Stimulated activated CD8-positive, alpha-beta memory T cell treated with anti-CD3 and anti-CD28 coated beads, Interleukin-15, amount 100 ng/mL, for 24 hours (primary cell): ENCODE results near the gene BBS7.

Source experiments
- DNase-seq: peaks from one replicate; pipeline ENCODE4 v3.0.0-alpha.2; 2020; ENCODE audit warnings: low read depth

Gene BBS7

GRCh38 chr4:121869841-121870822, at the start of gene BBS7:
BBS7 (minus strand) TSS chr4:121870474; CDS start chr4:121870313, 161 bp downstream.
- DNase-seq: peak; percentile 85

- no peak for DNase-seq
Observed at GRCh38 chr4:121913667-121914066, 43.4 kb upstream of the BBS7 start.

- no peak for DNase-seq
Observed at GRCh38 chr4:121908346-121908745, 38.1 kb upstream of the BBS7 start.

- DNase-seq: no peak
Observed at GRCh38 chr4:121900132-121900983, 30.1 kb upstream of the BBS7 start.

- no peak for DNase-seq
Observed at GRCh38 chr4:121898150-121898549, 27.9 kb upstream of the BBS7 start.

GRCh38 chr4:121888134-121888533, 17.9 kb upstream of the BBS7 start:
- DNase-seq: no peak

GRCh38 chr4:121885115-121885514, 14.8 kb upstream of the BBS7 start:
- DNase-seq: no peak

GRCh38 chr4:121881158-121881557, 10.9 kb upstream of the BBS7 start:
- DNase-seq: no peak

GRCh38 chr4:121879135-121879534, 8.9 kb upstream of the BBS7 start:
- no peak for DNase-seq

GRCh38 chr4:121877041-121877773, 6.9 kb upstream of the BBS7 start:
- DNase-seq: no peak

GRCh38 chr4:121876070-121876469, 5.8 kb upstream of the BBS7 start:
- no peak for DNase-seq

- no peak for DNase-seq
Observed at GRCh38 chr4:121875652-121876051, 5.4 kb upstream of the BBS7 start.

GRCh38 chr4:121873604-121874003, 3.3 kb upstream of the BBS7 start:
- no peak for DNase-seq

- DNase-seq: no peak
Observed at GRCh38 chr4:121863799-121864198, 6.5 kb downstream of the BBS7 start.

- no peak for DNase-seq
Observed at GRCh38 chr4:121861426-121861825, 8.8 kb downstream of the BBS7 start.

GRCh38 chr4:121860121-121860520, 10.2 kb downstream of the BBS7 start:
- DNase-seq: no peak

- no peak for DNase-seq
Observed at GRCh38 chr4:121851354-121851753, 18.9 kb downstream of the BBS7 start.

- DNase-seq: no peak
Observed at GRCh38 chr4:121846662-121847061, 23.6 kb downstream of the BBS7 start.

- DNase-seq: no peak
Observed at GRCh38 chr4:121842862-121843261, 27.4 kb downstream of the BBS7 start.

- DNase-seq: no peak
Observed at GRCh38 chr4:121838136-121838535, 32.1 kb downstream of the BBS7 start.

- no peak for DNase-seq
Observed at GRCh38 chr4:121829511-121829910, 40.8 kb downstream of the BBS7 start.

GRCh38 chr4:121827853-121828252, 42.4 kb downstream of the BBS7 start:
- no peak for DNase-seq
